CD4-positive, alpha-beta T cell (primary cell): ENCODE data around the gene CAPRIN2. TPM values are rescaled to one million over a fixed set of nuclear protein-coding genes. Genes with fewer than 3 reads are reported as not detected.

Experiments used
- ATAC-seq: fragments of 200-7000 bp; cut with Tn5 transposase; one replicate; pipeline ENCODE4 v1.10.0; 2022; ENCODE audit warnings: mild to moderate bottlenecking; ENCODE audit not compliant: poor library complexity
- CTCF ChIA-PET: fragments of 350-600 bp; sonication (Branson Sonifier 250); formaldehyde crosslinking; loops from one replicate; lab custom pipeline; 2021; ENCODE audit warnings: antibody characterized with exemption, inconsistent platforms; lab: Charles Lee
- POLR2A ChIA-PET: fragments of 350-600 bp; sonication (Branson Sonifier 250); formaldehyde crosslinking; loops from one replicate; lab custom pipeline; 2021; ENCODE audit warnings: antibody characterized with exemption, inconsistent platforms; lab: Charles Lee
- DNase-seq, 14 experiments: peaks; one replicate each; pipeline ENCODE4 v3.0.0-alpha.2; 2013 to 2020; ENCODE audit warnings: mixed read lengths in 2 of 14
- H3K27ac ChIP-seq, 2 donors: one replicate each; pipeline versions ENCODE4 v1.5.1 to v1.7.0; 2013; ENCODE audit warnings: low read length in 2 of 2, low read depth in 1 of 2, mild to moderate bottlenecking in 1 of 2
- H3K27me3 ChIP-seq, 2 experiments: 1 replicate in 1 of 2; 2 replicates in 1 of 2; pipeline versions ENCODE4 v1.6.1 to v1.7.0; 2013; ENCODE audit warnings: low read length in 2 of 2, control low read depth in 1 of 2, mild to moderate bottlenecking in 1 of 2, moderate library complexity in 1 of 2; ENCODE audit not compliant: insufficient read depth in 2 of 2, control insufficient read depth in 1 of 2
- H3K36me3 ChIP-seq: one replicate; pipeline ENCODE4 v1.6.1; 2013; ENCODE audit warnings: low read length, control low read depth; ENCODE audit not compliant: insufficient read depth
- H3K4me1 ChIP-seq: one replicate; pipeline ENCODE4 v1.6.1; 2013; ENCODE audit warnings: low read length, control low read depth; ENCODE audit not compliant: insufficient read depth
- H3K4me3 ChIP-seq: one replicate; pipeline ENCODE4 v1.5.1; 2013; ENCODE audit warnings: mild to moderate bottlenecking, low read length, moderate library complexity
- H3K9me3 ChIP-seq, 2 experiments: 1 replicate in 1 of 2; 2 replicates in 1 of 2; pipeline versions ENCODE4 v1.6.1 to v1.7.0; 2013; ENCODE audit warnings: low read length in 2 of 2, mild to moderate bottlenecking in 2 of 2, control low read depth in 1 of 2, moderate library complexity in 1 of 2; ENCODE audit not compliant: control insufficient read depth in 1 of 2, insufficient read depth in 1 of 2
- H3K27ac Mint-ChIP-seq: one replicate; pipeline ENCODE4 v1.8.0; 2020; ENCODE audit warnings: mixed read lengths
- H3K27me3 Mint-ChIP-seq: one replicate; pipeline ENCODE4 v1.8.0; 2021; ENCODE audit warnings: mixed read lengths
- H3K36me3 Mint-ChIP-seq: one replicate; pipeline ENCODE4 v1.8.0; 2021; ENCODE audit warnings: low read depth, mixed read lengths
- H3K4me1 Mint-ChIP-seq: one replicate; pipeline ENCODE4 v1.8.0; 2021; ENCODE audit warnings: low read depth, mixed read lengths
- H3K4me3 Mint-ChIP-seq: one replicate; pipeline ENCODE4 v1.8.0; 2020; ENCODE audit warnings: mild to moderate bottlenecking, mixed read lengths
- H3K9me3 Mint-ChIP-seq: one replicate; pipeline ENCODE4 v1.8.0; 2020; ENCODE audit warnings: mixed read lengths
- intact Hi-C, 2 experiments: fragments of 100-400 bp; cut with DNase I in 1 of 2; cut with micrococcal nuclease in 1 of 2; formaldehyde crosslinking; loops; one replicate each; pipeline versions ENCODE4 v1.15.1 to v1.9.0; 2023 to 2025; cut with DNase I, micrococcal nuclease
- total RNA-seq, 174 experiments: library from RNA in 2 of 174; stranded (reverse) in 2 of 174; gene quantifications; one replicate each; pipeline ENCODE4 v1.2.3 and lab custom pipeline; 2021 to 2026
- TF ChIP-seq, protein P1 (sequence below): fragments of 200-600 bp; IDR thresholded peaks from one replicate; pipeline ENCODE4 v1.8.0; 2022; ENCODE audit warnings: antibody characterized with exemption, mild to moderate bottlenecking

CAPRIN2 gene
- total RNA-seq, 2 experiments from 2014 or later, result 21.2 to 24.6 TPM

GRCh38 chr12:30732954-30733637, 21.7 kb downstream of the CAPRIN2 start:
- intact Hi-C loops, result loop anchor here in 1 of 2 experiments (10.0 kb wide), 1 partner anchor 318 kb away; no protein-coding TSS in a partner anchor
- Histone ChIP-seq H3K9me3 (no peaks in the 10 kb centered on the region), H3K27ac (no peak overlapping the region), H3K36me3 (peaks cover 42% of the 10 kb centered on the region), H3K27me3 (no peaks in the 10 kb centered on the region), H3K4me1 (no peaks in the 10 kb centered on the region), H3K4me3 (no peak overlapping the region)
- no peak for ATAC-seq
- TF ChIP-seq, protein P1, sequence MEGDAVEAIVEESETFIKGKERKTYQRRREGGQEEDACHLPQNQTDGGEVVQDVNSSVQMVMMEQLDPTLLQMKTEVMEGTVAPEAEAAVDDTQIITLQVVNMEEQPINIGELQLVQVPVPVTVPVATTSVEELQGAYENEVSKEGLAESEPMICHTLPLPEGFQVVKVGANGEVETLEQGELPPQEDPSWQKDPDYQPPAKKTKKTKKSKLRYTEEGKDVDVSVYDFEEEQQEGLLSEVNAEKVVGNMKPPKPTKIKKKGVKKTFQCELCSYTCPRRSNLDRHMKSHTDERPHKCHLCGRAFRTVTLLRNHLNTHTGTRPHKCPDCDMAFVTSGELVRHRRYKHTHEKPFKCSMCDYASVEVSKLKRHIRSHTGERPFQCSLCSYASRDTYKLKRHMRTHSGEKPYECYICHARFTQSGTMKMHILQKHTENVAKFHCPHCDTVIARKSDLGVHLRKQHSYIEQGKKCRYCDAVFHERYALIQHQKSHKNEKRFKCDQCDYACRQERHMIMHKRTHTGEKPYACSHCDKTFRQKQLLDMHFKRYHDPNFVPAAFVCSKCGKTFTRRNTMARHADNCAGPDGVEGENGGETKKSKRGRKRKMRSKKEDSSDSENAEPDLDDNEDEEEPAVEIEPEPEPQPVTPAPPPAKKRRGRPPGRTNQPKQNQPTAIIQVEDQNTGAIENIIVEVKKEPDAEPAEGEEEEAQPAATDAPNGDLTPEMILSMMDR, result no peak
- no peak for DNase-seq
- CTCF ChIA-PET, result interaction anchor here (2.5 kb wide), 1 partner anchor 10 kb away, joined by 10 read pairs; no protein-coding TSS in a partner anchor
- Mint-ChIP-seq H3K27me3 (no peaks in the 10 kb centered on the region), H3K9me3 (no peaks in the 10 kb centered on the region), H3K27ac (no peak overlapping the region), H3K4me3 (no peak overlapping the region), H3K36me3 (peaks cover 87% of the 10 kb centered on the region), H3K4me1 (no peaks in the 10 kb centered on the region)
- POLR2A ChIA-PET, result interaction anchor here (1.6 kb wide), 1 partner anchor 20 kb away, joined by 3 read pairs; no protein-coding TSS in a partner anchor

- Mint-ChIP-seq H3K4me1 (no peaks in the 10 kb centered on the region), H3K4me3 (no peak overlapping the region), H3K27me3 (no peaks in the 10 kb centered on the region), H3K36me3 (peaks cover 88% of the 10 kb centered on the region), H3K27ac (no peak overlapping the region), H3K9me3 (no peaks in the 10 kb centered on the region)
- no peaks in the 10 kb centered on the region for H3K9me3 ChIP-seq
- no peak for ATAC-seq
- no peak overlapping the region for H3K27ac ChIP-seq
- POLR2A ChIA-PET, result interaction anchor here (1.0 kb wide), 1 partner anchor 21 kb away, joined by 3 read pairs; no protein-coding TSS in a partner anchor
- CTCF ChIA-PET, result no interaction called here
- DNase-seq, result no peak
- no peaks in the 10 kb centered on the region for H3K4me1 ChIP-seq
- H3K36me3 ChIP-seq, result peaks cover 38% of the 10 kb centered on the region
- intact Hi-C loops, result loop anchor here in 1 of 2 experiments (10.0 kb wide), 1 partner anchor 315 kb away; no protein-coding TSS in a partner anchor
- no peak overlapping the region for H3K4me3 ChIP-seq
- no peaks in the 10 kb centered on the region for H3K27me3 ChIP-seq
- TF ChIP-seq, protein P1, result no peak
Observed at GRCh38 chr12:30730011-30730410, 24.7 kb downstream of the CAPRIN2 start.

DNA sequence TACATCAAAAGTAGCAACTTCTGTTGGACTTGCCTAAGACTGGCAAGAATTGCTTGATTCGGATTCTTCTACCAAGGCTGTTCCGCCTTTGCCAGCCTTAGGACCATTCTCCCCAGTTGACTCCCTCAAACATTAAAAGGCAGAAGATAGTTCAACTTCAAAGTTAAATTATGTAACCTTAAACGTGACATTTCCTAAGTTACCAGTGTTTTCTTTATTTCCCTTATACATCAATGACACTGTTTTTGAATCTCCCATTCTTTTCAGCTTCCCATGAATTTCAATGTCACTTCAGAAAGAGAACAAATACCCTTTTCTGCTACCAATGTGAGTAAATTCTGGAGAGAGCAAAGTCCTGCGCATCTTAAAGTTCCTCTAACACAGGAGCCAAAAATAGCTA, 25.2 kb downstream of the CAPRIN2 start:
- Histone ChIP-seq H3K4me1 (no peaks in the 10 kb centered on the region), H3K4me3 (no peak overlapping the region), H3K27me3 (no peaks in the 10 kb centered on the region), H3K27ac (no peak overlapping the region), H3K36me3 (peaks cover 37% of the 10 kb centered on the region), H3K9me3 (no peaks in the 10 kb centered on the region)
- no peaks in the 10 kb centered on the region for H3K4me1 Mint-ChIP-seq
- no peaks in the 10 kb centered on the region for H3K9me3 Mint-ChIP-seq
- no peak overlapping the region for H3K27ac Mint-ChIP-seq
- no peak for ATAC-seq
- no peak overlapping the region for H3K4me3 Mint-ChIP-seq
- ChIA-PET CTCF (no interaction called here), POLR2A (interaction anchor here (1.0 kb wide), 1 partner anchor 20 kb away, joined by 3 read pairs; no protein-coding TSS in a partner anchor)
- TF ChIP-seq, protein P1, result no peak
- no peaks in the 10 kb centered on the region for H3K27me3 Mint-ChIP-seq
- H3K36me3 Mint-ChIP-seq, result peaks cover 88% of the 10 kb centered on the region
- DNase-seq, result no peak
- intact Hi-C loops, result no loop called here
